Endodermal cell (in vitro differentiated cells): ENCODE data around the gene USP9X. TPM values are rescaled to one million over a fixed set of nuclear protein-coding genes. Genes with fewer than 3 reads are reported as not detected.

Source experiments
- DNase-seq: peaks from one replicate; pipeline ENCODE4 v3.0.0-alpha.2; 2017
- H3K27ac ChIP-seq: 2 replicates; pipeline ENCODE4 v1.5.1; 2013; ENCODE audit warnings: mild to moderate bottlenecking, low read depth, low read length, moderate library complexity
- H3K27me3 ChIP-seq: 2 replicates; pipeline ENCODE4 v1.6.1; 2013; ENCODE audit warnings: mild to moderate bottlenecking, low read length, moderate library complexity; ENCODE audit not compliant: insufficient read depth, control insufficient read depth, poor library complexity, severe bottlenecking
- H3K36me3 ChIP-seq: 2 replicates; pipeline ENCODE4 v1.7.0; 2013; ENCODE audit warnings: mild to moderate bottlenecking, low read length, moderate library complexity; ENCODE audit not compliant: control insufficient read depth, insufficient read depth
- H3K4me1 ChIP-seq: one replicate; pipeline ENCODE4 v1.7.0; 2013; ENCODE audit warnings: low read length; ENCODE audit not compliant: control insufficient read depth, insufficient read depth
- H3K4me3 ChIP-seq: 2 replicates; pipeline ENCODE4 v1.5.1; 2013; ENCODE audit warnings: mild to moderate bottlenecking, low read length, moderate library complexity
- H3K9ac ChIP-seq: 2 replicates; pipeline ENCODE4 v1.6.1; 2013; ENCODE audit warnings: mild to moderate bottlenecking, low read length, moderate library complexity; ENCODE audit not compliant: poor library complexity, severe bottlenecking; ENCODE audit errors: extremely low read depth
- H3K9me3 ChIP-seq: 2 replicates; pipeline ENCODE4 v1.6.1; 2013; ENCODE audit warnings: mild to moderate bottlenecking, low read length, moderate library complexity; ENCODE audit not compliant: control insufficient read depth
- H3K27ac Mint-ChIP-seq: 2 replicates; pipeline ENCODE4 v1.8.0; 2020; ENCODE audit warnings: mixed read lengths
- H3K27me3 Mint-ChIP-seq: 2 replicates; pipeline ENCODE4 v1.8.0; 2021; ENCODE audit warnings: mild to moderate bottlenecking, mixed read lengths; ENCODE audit not compliant: insufficient read depth
- H3K36me3 Mint-ChIP-seq: 2 replicates; pipeline ENCODE4 v1.8.0; 2020; ENCODE audit warnings: low read depth, mixed read lengths
- H3K4me1 Mint-ChIP-seq: 2 replicates; pipeline ENCODE4 v1.8.0; 2020; ENCODE audit warnings: mixed read lengths
- H3K4me3 Mint-ChIP-seq: 2 replicates; pipeline ENCODE4 v1.8.0; 2020; ENCODE audit warnings: mild to moderate bottlenecking, moderate library complexity, mixed read lengths
- H3K9me3 Mint-ChIP-seq: 2 replicates; pipeline ENCODE4 v1.8.0; 2020; ENCODE audit warnings: mild to moderate bottlenecking, mixed read lengths
- CTCF ChIP-seq: fragments of 200-600 bp; sonication (generic); conservative IDR thresholded peaks from 2 replicates; pipeline ENCODE4 v1.5.0; 2021; ENCODE audit warnings: antibody characterized with exemption, mild to moderate bottlenecking
- WGBS, 2 experiments: methylation state at CpG; one replicate each; pipeline versions ENCODE4 v1.1.5 to v1.1.7; 2013; ENCODE audit warnings: missing lambda C conversion rate in 2 of 2, mixed read lengths in 1 of 2; ENCODE audit not compliant: insufficient coverage in 1 of 2, insufficient read length in 1 of 2; 5-methylcytosine and 5-hydroxymethylcytosine counted together
- total RNA-seq, 2 donors: library from RNA; stranded (reverse); fragmentation: NEBNext Ultra II Directional in 1 of 2; extraction: Animal tissue kit (Norgen Biotek cat#: 25700) in 1 of 2; gene quantifications; 2 replicates in 1 of 2; 3 replicates in 1 of 2; pipeline ENCODE4 v1.2.1, GENCODE V29; 2021

Gene USP9X
- total RNA-seq, 2 donors from 2014 or later: 88.1 to 128 TPM

GRCh38 chrX:41245641-41246040 lies 160.4 kb downstream of the USP9X start:
- WGBS, 2 experiments: 87% methylated on average over 2 of the region's 2 CpGs; no CpG with 5 or more reads in 1 of the 2 experiments
- H3K36me3 Mint-ChIP-seq: no peaks in the 10 kb centered on the region
- H3K9me3 Mint-ChIP-seq: peaks cover 29% of the 10 kb centered on the region
- no peak overlapping the region for H3K27ac Mint-ChIP-seq
- TF ChIP-seq CTCF: no peak
- Histone ChIP-seq H3K27ac (no peak overlapping the region), H3K36me3 (no peaks in the 10 kb centered on the region), H3K27me3 (no peaks in the 10 kb centered on the region), H3K4me1 (no peaks in the 10 kb centered on the region), H3K4me3 (no peak overlapping the region), H3K9ac (no peak overlapping the region), H3K9me3 (no peaks in the 10 kb centered on the region)
- no peak overlapping the region for H3K4me3 Mint-ChIP-seq
- H3K27me3 Mint-ChIP-seq: no peaks in the 10 kb centered on the region
- H3K4me1 Mint-ChIP-seq: no peaks in the 10 kb centered on the region
- no peak for DNase-seq

GRCh38 chrX:41250867-41251266 lies 165.6 kb downstream of the USP9X start:
- DNase-seq: no peak
- Mint-ChIP-seq H3K27me3 (peaks cover 9% of the 10 kb centered on the region), H3K27ac (no peak overlapping the region), H3K9me3 (peaks cover 24% of the 10 kb centered on the region), H3K4me3 (no peak overlapping the region), H3K4me1 (no peaks in the 10 kb centered on the region), H3K36me3 (no peaks in the 10 kb centered on the region)
- Histone ChIP-seq H3K9me3 (no peaks in the 10 kb centered on the region), H3K27me3 (peaks cover 6% of the 10 kb centered on the region), H3K4me3 (no peak overlapping the region), H3K27ac (no peak overlapping the region), H3K9ac (no peak overlapping the region), H3K36me3 (no peaks in the 10 kb centered on the region), H3K4me1 (no peaks in the 10 kb centered on the region)
- TF ChIP-seq CTCF: no peak
- WGBS, 2 experiments: 96 to 100% methylated on average over 1 to 10 of the region's 10 CpGs

- DNase-seq: no peak
- Mint-ChIP-seq H3K27me3 (peaks cover 7% of the 10 kb centered on the region), H3K27ac (no peak overlapping the region), H3K36me3 (no peaks in the 10 kb centered on the region), H3K4me1 (no peaks in the 10 kb centered on the region), H3K4me3 (no peak overlapping the region), H3K9me3 (peaks cover 36% of the 10 kb centered on the region)
- H3K27me3 ChIP-seq: peaks cover 5% of the 10 kb centered on the region
- H3K27ac ChIP-seq: no peak overlapping the region
- H3K4me1 ChIP-seq: no peaks in the 10 kb centered on the region
- H3K4me3 ChIP-seq: no peak overlapping the region
- no peak overlapping the region for H3K9ac ChIP-seq
- WGBS, 2 experiments: 91 to 100% methylated on average over 1 to 7 of the region's 7 CpGs
- H3K36me3 ChIP-seq: no peaks in the 10 kb centered on the region
- no peaks in the 10 kb centered on the region for H3K9me3 ChIP-seq
- TF ChIP-seq CTCF: no peak
These were observed 172.6 kb downstream of the USP9X start for GRCh38 chrX:41257801-41258200.
